Activated naive CD4-positive, alpha-beta T cell treated with anti-CD3 and anti-CD28 coated beads for 36 hours (primary cell): Measurements from ENCODE around the gene PHF2. TPM values are rescaled to one million over a fixed set of nuclear protein-coding genes. Genes with fewer than 3 reads are reported as not detected.

Experiments used
- CTCF ChIA-PET: fragments of 350-600 bp; sonication (Branson Sonifier 250); formaldehyde crosslinking; loops from one replicate; lab custom pipeline; 2021; ENCODE audit warnings: antibody characterized with exemption; lab: Charles Lee
- DNase-seq: peaks from one replicate; pipeline ENCODE4 v3.0.0-alpha.2; 2020
- H3K27ac Mint-ChIP-seq: one replicate; pipeline ENCODE4 v1.8.0; 2021; ENCODE audit warnings: mild to moderate bottlenecking, mixed read lengths
- H3K27me3 Mint-ChIP-seq: one replicate; pipeline ENCODE4 v1.8.0; 2021; ENCODE audit warnings: low read depth, mixed read lengths
- H3K36me3 Mint-ChIP-seq: one replicate; pipeline ENCODE4 v1.8.0; 2021; ENCODE audit warnings: low read depth, mixed read lengths
- H3K4me1 Mint-ChIP-seq: one replicate; pipeline ENCODE4 v1.8.0; 2021; ENCODE audit warnings: low read depth, mixed read lengths
- H3K4me3 Mint-ChIP-seq: one replicate; pipeline ENCODE4 v1.8.0; 2021; ENCODE audit warnings: mild to moderate bottlenecking, moderate library complexity, mixed read lengths
- H3K9me3 Mint-ChIP-seq: one replicate; pipeline ENCODE4 v1.8.0; 2021; ENCODE audit warnings: mixed read lengths
- intact Hi-C: fragments of 100-400 bp; cut with micrococcal nuclease; formaldehyde crosslinking; loops from one replicate; pipeline ENCODE4 v1.15.1; 2023
- total RNA-seq, 2 experiments: library from RNA; stranded (reverse); gene quantifications; one replicate each; pipeline ENCODE4 v1.2.3, GENCODE V29; 2021

Gene PHF2
- total RNA-seq, 2 experiments from 2014 or later = 14.4 to 16.6 TPM

DNA sequence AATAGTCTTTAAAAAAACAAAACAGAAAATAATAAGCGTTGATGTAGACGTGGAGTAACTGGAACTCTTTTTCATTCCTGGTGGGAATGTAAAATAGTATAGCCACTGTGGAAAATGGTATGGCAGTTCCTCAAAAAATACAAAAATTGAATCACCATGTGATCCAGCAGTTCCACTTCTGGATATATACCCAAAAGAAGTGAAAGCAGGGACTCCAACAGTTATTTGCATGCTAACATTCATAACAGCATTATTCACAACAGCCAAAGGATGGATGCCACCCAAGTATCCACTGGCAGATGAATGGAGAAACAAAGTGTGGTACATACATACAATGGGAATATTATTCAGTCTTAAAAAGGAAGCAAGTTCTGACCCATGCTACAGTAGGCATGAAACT lies 4.2 kb upstream of the PHF2 start:
- intact Hi-C loops = no loop called here
- no peak overlapping the region for H3K27ac Mint-ChIP-seq
- CTCF ChIA-PET = no interaction called here
- H3K36me3 Mint-ChIP-seq = peaks cover 6% of the 10 kb centered on the region
- no peak for DNase-seq
- H3K4me3 Mint-ChIP-seq = no peak overlapping the region
- peaks cover 11% of the 10 kb centered on the region for H3K4me1 Mint-ChIP-seq
- H3K9me3 Mint-ChIP-seq = no peaks in the 10 kb centered on the region
- no peaks in the 10 kb centered on the region for H3K27me3 Mint-ChIP-seq

GRCh38 chr9:93572636-93573515 lies 3.5 kb upstream of the PHF2 start:
- Mint-ChIP-seq H3K36me3 (peaks cover 6% of the 10 kb centered on the region), H3K9me3 (no peaks in the 10 kb centered on the region), H3K4me3 (no peak overlapping the region), H3K27me3 (no peaks in the 10 kb centered on the region), H3K27ac (no peak overlapping the region), H3K4me1 (peaks cover 10% of the 10 kb centered on the region)
- intact Hi-C loops = no loop called here
- DNase-seq = no peak
- CTCF ChIA-PET = no interaction called here

GRCh38 chr9:93573516-93573828 lies 2.9 kb upstream of the PHF2 start:
- H3K9me3 Mint-ChIP-seq = no peaks in the 10 kb centered on the region
- peaks cover 16% of the 10 kb centered on the region for H3K4me1 Mint-ChIP-seq
- no peak overlapping the region for H3K27ac Mint-ChIP-seq
- H3K4me3 Mint-ChIP-seq = no peak overlapping the region
- no peaks in the 10 kb centered on the region for H3K27me3 Mint-ChIP-seq
- intact Hi-C loops = no loop called here
- DNase-seq = no peak
- CTCF ChIA-PET = no interaction called here
- H3K36me3 Mint-ChIP-seq = peaks cover 6% of the 10 kb centered on the region

- Mint-ChIP-seq H3K27ac (no peak overlapping the region), H3K27me3 (no peaks in the 10 kb centered on the region), H3K4me3 (no peak overlapping the region), H3K4me1 (peaks cover 23% of the 10 kb centered on the region), H3K36me3 (peaks cover 6% of the 10 kb centered on the region), H3K9me3 (no peaks in the 10 kb centered on the region)
- no peak for DNase-seq
- intact Hi-C loops = loop anchor here (2.0 kb wide), 1 partner anchor 121 kb away; the partner anchor contains the start of gene FAM120AOS
- CTCF ChIA-PET = interaction anchor here (1.5 kb wide), 1 partner anchor 8 kb away, joined by 4 read pairs; no protein-coding TSS in a partner anchor
Measured at GRCh38 chr9:93574091-93574899, 2.1 kb upstream of the PHF2 start.

DNA sequence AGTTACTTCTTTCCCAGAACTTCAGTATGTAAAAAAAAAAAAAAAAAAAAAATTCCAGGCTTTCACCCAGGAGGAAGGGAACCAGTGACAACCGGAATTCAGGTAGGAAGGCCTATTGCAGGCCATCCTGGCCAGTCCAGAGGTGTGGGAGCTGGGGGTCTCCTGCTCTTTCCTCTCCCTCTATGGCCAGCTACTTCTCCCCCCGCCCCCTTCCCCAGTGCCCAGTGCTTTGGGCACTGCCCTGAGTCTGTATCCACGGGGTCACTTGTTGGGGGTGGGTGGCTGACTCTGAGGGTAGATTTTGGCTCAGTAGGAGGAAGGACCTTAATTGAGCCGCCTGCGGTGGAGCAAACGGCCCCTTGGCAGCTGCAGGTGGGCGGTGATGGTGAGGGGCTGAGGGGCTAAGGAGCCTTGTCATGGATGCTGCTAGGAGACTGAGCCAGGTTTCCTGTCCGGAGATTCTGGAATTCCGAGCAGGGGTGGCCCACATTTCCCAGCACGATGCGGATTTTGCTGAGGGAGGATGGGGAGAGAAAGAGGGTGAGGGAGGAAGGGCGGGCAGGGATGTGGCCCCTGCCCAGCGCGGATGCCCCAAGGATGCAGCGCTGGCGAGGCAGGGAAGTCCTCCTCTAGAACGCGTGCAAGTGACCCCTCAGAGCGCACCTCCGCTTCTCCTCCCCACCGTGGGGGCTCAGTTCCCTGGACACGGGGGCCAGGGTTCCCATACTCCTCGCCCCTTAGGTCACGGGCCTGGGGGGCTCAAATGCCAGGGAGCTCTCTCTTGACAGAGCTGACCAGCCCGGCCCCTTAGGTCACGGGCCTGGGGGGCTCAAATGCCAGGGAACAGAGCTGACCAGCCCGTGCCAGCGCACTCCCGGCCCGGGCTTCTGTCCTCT lies 1.2 kb upstream of the PHF2 start:
- intact Hi-C loops = loop anchor here (2.0 kb wide), 1 partner anchor 122 kb away; the partner anchor contains the start of gene FAM120AOS
- no peaks in the 10 kb centered on the region for H3K27me3 Mint-ChIP-seq

GRCh38 chr9:93575796-93576257 lies 557 bp upstream of the PHF2 start:
- H3K27ac Mint-ChIP-seq = peak overlapping the region; percentile 87
- H3K9me3 Mint-ChIP-seq = no peaks in the 10 kb centered on the region
- CTCF ChIA-PET = interaction anchor here (1.5 kb wide), 1 partner anchor 10 kb away, joined by 4 read pairs; no protein-coding TSS in a partner anchor
- intact Hi-C loops = loop anchor here (1.0 to 2.0 kb wide), 2 partner anchors 10 to 123 kb away; partner anchors contain the start of gene FAM120AOS
- no peaks in the 10 kb centered on the region for H3K36me3 Mint-ChIP-seq
- H3K4me3 Mint-ChIP-seq = peak overlapping the region; percentile 86
- peak; percentile 52 for DNase-seq
- no peaks in the 10 kb centered on the region for H3K27me3 Mint-ChIP-seq
- peaks cover 30% of the 10 kb centered on the region for H3K4me1 Mint-ChIP-seq

More for the DNA sequence above, 1.2 kb upstream of the PHF2 start:
- H3K4me3 Mint-ChIP-seq = peak overlapping the region; percentile 86
- H3K27ac Mint-ChIP-seq = peak overlapping the region; percentile 87
- no peak for DNase-seq
- peaks cover 26% of the 10 kb centered on the region for H3K4me1 Mint-ChIP-seq
- H3K36me3 Mint-ChIP-seq = peaks cover 4% of the 10 kb centered on the region
- CTCF ChIA-PET = interaction anchor here (1.5 kb wide), 1 partner anchor 9 kb away, joined by 4 read pairs; no protein-coding TSS in a partner anchor
- no peaks in the 10 kb centered on the region for H3K9me3 Mint-ChIP-seq

DNA sequence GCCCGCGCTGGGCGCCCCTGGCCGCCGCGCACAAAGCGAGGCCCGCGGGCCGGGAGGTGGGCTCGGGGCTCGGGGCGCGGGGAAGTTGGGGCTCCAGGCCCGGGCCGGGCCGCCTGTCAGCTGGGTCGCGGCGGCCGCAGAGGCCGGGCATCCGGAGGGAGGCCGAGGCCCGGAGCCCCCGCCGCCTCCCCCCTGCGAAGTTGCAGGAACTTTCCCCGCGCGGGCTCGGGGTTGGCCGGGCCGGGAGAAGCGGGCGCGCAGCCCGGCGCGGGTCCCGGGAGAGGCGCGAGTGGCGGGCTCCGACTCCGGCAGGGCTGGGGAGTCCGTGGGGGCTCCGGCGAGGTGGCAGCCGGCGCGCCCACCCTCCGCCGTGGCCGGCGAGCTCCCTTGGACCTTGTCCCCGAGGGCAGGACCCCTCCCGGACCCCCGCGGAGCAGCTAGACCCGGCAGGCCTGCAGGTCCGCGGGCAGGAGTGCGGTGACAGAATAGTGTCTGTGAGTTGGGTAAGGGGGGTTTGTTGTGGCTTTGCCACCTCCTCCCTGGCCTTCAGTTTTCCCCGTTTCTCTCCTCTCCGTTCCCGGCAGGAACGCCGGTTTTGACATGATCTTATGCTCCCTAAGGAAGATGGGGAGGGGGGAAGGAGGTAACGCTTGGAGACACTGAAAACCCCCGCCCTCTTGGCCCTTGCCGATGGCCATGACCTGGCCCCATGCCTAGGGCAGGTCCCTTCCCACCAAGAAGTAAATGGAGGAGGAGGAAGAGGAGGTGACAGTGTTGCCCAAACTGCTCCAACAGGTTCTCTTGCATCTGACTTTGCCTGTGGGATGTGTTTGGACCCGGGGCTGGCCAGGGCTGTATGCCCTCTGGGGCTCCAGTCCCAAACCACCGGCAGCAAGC lies 942 bp downstream of the PHF2 start:
- H3K4me3 Mint-ChIP-seq = peak overlapping the region; percentile 78
- no peaks in the 10 kb centered on the region for H3K27me3 Mint-ChIP-seq
- CTCF ChIA-PET = no interaction called here
- no peaks in the 10 kb centered on the region for H3K36me3 Mint-ChIP-seq
- peaks cover 34% of the 10 kb centered on the region for H3K4me1 Mint-ChIP-seq
- DNase-seq = peak; percentile 23
- H3K9me3 Mint-ChIP-seq = no peaks in the 10 kb centered on the region
- intact Hi-C loops = no loop called here
- H3K27ac Mint-ChIP-seq = peak overlapping the region; percentile 81

DNA sequence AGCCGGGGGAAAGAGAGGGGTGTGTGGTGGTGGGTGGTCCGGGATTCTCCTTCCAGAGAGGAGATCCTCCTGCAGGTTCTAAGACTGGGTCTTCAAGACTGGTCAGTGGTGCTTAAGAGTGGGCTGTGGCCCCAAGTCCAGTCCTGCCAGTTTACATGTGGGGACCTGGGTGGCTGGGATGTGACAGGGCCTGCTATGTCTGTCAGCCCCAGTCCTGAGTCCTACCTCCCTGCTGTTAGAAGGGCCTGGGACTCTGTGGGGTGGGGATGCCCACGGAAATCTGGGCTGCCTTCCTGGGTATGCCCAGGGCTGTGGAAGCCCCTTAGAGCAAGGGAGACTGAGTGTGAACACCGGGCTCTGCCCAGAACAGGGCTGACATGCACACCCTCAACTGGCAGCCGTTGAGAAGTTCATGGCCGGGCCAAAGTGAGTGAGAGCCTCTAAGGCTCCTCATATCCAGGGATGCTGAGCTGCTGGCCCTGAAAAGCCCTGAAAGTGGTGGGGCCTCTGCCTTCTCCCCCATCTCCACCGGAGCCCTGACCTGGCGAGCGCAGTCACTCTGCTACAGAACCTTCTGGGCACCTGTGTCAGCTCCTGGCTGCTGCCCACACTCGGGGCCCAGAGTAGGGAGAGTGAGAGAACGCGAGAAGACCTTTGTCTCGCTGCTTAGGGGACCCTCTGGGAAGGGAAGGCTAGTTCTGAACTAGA lies 1.7 kb downstream of the PHF2 start:
- H3K27me3 Mint-ChIP-seq = no peaks in the 10 kb centered on the region
- H3K4me1 Mint-ChIP-seq = peaks cover 41% of the 10 kb centered on the region
- H3K36me3 Mint-ChIP-seq = peaks cover under 1% of the 10 kb centered on the region
- CTCF ChIA-PET = interaction anchor here (0.6 kb wide), 1 partner anchor 152 kb away, joined by 3 read pairs; no protein-coding TSS in a partner anchor
- intact Hi-C loops = no loop called here
- peak overlapping the region; percentile 81 for H3K27ac Mint-ChIP-seq
- peak overlapping the region; percentile 78 for H3K4me3 Mint-ChIP-seq
- no peak for DNase-seq
- peaks cover 4% of the 10 kb centered on the region for H3K9me3 Mint-ChIP-seq

DNA sequence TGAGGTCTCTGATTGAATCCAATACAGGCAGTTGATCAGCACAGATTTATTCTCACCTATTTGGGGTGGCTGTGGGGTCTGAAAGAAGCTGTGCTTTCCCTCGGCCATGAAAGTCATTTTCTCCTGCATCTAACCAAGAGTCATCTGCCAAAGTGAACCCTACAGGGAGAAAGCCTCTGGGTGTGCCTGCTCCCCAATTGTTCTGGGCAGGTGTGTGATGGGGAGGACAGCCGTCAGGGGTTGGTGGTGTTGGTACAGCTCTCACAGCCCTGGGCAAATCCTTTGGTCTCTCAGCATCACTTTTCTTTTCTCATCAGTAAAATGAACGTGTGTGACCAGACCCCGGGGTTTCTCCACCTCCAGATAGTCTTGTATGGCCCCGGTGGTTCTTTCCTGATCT lies 2.5 kb downstream of the PHF2 start:
- H3K9me3 Mint-ChIP-seq = peaks cover 5% of the 10 kb centered on the region
- H3K27ac Mint-ChIP-seq = no peak overlapping the region
- intact Hi-C loops = no loop called here
- H3K4me3 Mint-ChIP-seq = no peak overlapping the region
- H3K36me3 Mint-ChIP-seq = peaks cover 2% of the 10 kb centered on the region
- peaks cover 43% of the 10 kb centered on the region for H3K4me1 Mint-ChIP-seq
- no peak for DNase-seq
- no peaks in the 10 kb centered on the region for H3K27me3 Mint-ChIP-seq
- CTCF ChIA-PET = interaction anchor here (0.6 kb wide), 1 partner anchor 153 kb away, joined by 3 read pairs; no protein-coding TSS in a partner anchor

- peaks cover 46% of the 10 kb centered on the region for H3K4me1 Mint-ChIP-seq
- intact Hi-C loops = no loop called here
- no peak for DNase-seq
- no peak overlapping the region for H3K27ac Mint-ChIP-seq
- CTCF ChIA-PET = interaction anchor here (0.6 kb wide), 1 partner anchor 30 kb away, joined by 3 read pairs; no protein-coding TSS in a partner anchor
- no peak overlapping the region for H3K4me3 Mint-ChIP-seq
- H3K9me3 Mint-ChIP-seq = peaks cover 15% of the 10 kb centered on the region
- H3K36me3 Mint-ChIP-seq = peaks cover 4% of the 10 kb centered on the region
- H3K27me3 Mint-ChIP-seq = no peaks in the 10 kb centered on the region
Measured at GRCh38 chr9:93579711-93580516, 3.5 kb downstream of the PHF2 start.
